Activated naive CD8-positive, alpha-beta T cell treated with anti-CD3 and anti-CD28 coated beads, Interleukin-2, amount 50 U/mL, for 16 hours (primary cell): ENCODE measurements around the gene SUGT1.
"Not testable (repeated sequence)": the region's sequence is repeated elsewhere in the genome, so short reads cannot be mapped to it uniquely, and the experiment has no call there.

Experiments
- DNase-seq: peaks from one replicate; pipeline ENCODE4 v3.0.0-alpha.2; 2020; ENCODE audit warnings: low read depth, low spot score

SUGT1 gene

DNA sequence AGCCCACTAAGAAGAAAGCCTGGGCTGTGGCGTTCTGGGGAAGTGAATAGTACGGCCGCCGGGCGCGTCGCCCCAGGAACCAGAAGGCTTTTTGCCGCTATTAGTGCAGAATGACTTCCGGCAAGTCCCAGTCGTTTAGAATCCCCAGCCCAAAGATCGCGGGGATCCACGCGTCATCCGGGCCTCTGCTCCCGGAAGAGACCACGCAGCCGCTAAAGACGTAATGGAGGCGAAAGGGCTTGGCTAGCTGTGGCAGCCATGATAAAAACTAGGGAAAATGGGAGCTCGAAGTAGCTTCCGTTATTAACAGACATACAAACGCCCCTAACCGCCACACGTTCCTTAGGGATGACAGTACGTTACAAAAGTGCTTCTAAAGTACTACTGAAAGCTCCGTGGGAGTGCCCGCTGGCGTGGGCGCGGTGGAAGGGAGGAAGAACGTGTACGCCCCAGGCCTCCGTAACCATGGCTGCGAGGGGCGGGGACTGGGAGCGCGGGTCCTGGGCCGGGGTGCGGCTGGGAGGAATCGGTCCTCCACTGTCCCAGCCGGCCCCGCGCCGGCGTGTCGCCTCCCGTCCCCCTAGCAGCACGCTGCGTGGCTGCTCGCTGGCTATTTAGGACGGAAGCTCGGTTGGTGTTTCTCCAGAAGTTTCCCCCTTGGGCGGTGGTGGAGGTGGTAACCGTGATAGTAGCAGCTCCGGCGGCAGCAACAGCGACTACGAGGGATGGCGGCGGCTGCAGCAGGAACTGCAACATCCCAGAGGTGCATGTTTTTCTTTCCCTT is at the start of gene SUGT1:
TSS of gene SUGT1 (plus strand) at position 641 of the 784 bp plus-strand sequence. CDS start at position 726, 85 bp downstream.
- DNase-seq: peak; percentile 89

GRCh38 chr13:52603316-52603715 is 49.3 kb upstream of the SUGT1 start:
- not testable (repeated sequence) for DNase-seq

DNA sequence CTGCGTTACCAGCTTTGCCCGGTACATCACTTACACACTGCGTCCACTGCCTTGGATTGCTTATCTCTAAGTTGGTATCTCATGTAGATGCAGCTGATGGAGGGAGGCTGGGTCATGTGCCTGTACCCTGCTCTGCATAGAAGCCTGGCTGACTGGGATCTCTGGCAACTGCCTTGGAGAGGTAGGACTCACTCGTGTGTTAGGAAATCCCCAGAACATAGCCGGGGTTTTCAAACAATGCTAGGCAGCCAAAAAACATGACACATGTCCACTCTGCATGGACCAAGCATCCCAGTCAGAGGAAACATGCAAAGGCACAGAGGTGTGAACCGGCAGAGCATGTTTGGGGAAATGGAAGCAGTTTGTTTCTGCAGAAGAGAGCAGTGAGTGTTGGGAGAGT is 46.5 kb upstream of the SUGT1 start:
- DNase-seq: not testable (repeated sequence)

- DNase-seq: not testable (repeated sequence)
These were observed 45.8 kb upstream of the SUGT1 start for GRCh38 chr13:52606795-52607194.

DNA sequence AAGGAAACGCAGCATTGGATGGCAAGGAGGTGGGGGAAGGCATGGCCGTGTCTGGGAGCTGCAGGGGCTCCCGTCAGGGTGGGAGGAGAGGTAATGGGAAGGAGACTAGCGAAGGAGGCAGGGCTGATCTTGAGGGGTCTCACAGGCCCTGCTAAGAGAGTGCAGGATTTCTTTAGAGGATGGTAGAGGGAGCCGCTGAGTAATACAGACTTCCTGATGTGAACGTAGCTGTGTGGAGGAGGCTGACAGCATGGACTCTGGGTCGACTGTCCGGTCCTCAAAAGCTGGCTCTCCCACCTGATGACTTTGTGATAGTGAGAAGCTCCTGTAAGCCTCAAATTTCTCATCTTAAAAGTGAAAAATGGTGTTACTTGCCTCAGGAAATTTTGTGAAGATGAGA is 44.5 kb upstream of the SUGT1 start:
- DNase-seq: not testable (repeated sequence)

DNA sequence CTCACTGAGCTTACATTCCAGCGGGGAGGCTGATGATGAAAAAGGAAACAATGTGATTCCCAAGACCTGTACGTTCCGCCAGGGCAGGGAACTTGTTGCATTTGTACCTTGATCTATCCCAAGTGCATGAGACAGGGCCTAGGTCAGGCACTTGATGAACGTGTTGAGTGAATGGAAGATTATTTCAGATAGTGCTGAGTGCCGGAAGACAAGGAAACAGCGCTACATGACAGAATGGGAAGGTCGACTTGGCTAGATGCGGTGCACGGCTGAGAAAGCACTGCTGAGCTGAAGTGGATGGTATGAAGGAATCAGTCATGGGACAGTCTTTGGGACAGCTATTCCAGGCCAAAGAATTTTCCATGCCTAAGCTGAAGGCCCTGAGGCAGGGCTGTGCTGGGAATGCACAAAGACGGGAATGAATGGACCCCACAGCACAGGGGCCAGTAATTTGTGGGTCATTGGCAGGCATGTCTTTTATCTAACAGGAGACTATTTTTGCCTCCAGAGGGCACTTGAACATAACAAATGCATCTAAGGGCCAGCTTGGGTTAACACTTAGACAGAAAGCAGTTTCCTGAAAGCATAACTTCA is 43.5 kb upstream of the SUGT1 start:
- DNase-seq: not testable (repeated sequence)

- not testable (repeated sequence) for DNase-seq
These were observed 42.5 kb upstream of the SUGT1 start for GRCh38 chr13:52610158-52610557.

GRCh38 chr13:52615134-52615801 is 37.4 kb upstream of the SUGT1 start:
- DNase-seq: no peak

DNA sequence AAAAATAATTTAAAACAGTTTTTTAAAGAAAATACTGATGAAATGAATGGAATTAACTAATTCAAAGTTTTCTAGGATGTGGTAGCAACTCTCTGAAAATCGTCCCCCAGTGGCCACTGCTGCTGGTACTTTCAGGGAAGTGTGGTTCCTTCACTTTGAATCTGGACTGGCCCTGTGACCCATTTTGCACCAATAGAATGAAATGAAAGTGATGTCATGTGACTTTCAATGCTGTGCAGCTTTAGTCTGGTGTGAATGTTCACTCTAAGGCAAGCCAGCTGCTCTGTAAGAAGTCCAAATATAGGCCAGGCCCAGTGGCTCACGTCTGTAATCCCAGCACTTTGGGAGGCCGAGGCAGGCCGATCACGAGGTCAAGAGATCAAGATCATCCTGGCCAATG is 36.8 kb upstream of the SUGT1 start:
- DNase-seq: no peak

DNA sequence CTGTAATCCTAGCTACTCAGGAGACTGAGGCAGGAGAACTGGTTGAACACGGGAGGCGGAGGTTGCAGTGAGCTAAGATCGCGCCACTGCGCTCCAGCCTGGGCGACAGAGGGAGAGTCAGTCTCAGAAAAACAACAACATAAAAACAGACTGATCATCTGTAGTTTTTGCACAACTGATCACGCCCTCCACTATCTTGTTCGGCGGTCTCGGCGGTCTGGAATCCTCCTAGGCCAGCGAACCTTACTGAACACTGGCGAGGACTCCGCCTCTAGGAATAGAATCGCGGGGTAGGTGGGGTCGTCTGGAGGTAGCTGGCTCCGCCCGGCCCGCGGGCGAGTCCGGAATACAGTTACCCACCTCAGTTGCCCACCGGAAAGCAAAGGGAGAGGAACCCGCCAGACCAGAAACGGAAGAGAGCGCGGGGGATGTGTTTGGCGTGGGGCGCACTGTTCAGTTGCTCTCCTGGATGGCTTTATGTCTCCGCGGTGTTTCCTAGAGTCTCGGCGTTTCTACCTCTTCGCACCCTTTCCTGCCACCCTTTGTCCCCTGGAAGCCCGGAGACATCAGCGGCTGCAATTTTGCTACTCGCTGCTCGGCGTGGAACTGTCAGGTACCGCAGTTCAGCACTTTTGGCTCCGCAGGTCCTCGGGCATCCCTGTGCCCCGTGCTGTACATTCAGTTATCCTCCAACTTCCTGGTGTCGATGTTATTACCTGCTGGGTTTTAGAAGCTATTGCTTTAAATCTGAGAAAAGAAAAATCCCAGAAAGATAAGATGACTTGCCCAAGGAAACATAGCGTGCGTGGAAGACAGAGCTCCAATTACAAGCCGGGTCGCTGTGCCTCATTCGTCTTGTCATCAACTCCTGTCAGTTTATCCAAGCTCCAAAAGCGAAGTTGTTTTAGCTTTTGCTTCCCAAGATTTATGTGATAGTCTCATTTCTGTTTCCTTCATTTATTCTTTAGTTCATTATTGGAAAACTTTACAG is 35.3 kb upstream of the SUGT1 start:
- peak; percentile 75 for DNase-seq

- DNase-seq: not testable (repeated sequence)
These were observed 21.4 kb upstream of the SUGT1 start for GRCh38 chr13:52631083-52631690.

GRCh38 chr13:52638666-52639328 is 13.8 kb upstream of the SUGT1 start:
- no peak for DNase-seq

DNA sequence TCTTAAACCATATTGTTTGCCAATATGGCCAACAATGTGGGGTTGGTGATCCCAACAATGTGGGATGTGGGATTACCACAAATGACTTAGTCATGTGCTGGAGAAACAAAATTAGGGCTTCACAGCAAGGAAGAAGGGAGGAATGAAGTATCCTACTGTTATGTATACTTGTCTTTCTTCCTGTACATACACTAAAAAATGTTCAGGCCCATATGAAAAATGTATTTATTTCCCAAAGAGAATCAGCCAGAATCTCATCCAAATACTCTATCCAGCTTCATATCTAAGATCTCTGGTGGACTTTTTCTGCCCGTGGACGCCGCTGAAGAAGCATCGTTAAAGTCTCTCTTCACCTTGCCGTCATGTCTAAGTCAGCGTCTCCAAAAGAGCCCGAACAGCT is 10.5 kb upstream of the SUGT1 start, which contains the start of gene HNRNPA1L2:
TSS of gene HNRNPA1L2 (plus strand) at position 301 of the 400 bp plus-strand sequence. CDS start at position 363, 62 bp downstream.
- no peak for DNase-seq

DNA sequence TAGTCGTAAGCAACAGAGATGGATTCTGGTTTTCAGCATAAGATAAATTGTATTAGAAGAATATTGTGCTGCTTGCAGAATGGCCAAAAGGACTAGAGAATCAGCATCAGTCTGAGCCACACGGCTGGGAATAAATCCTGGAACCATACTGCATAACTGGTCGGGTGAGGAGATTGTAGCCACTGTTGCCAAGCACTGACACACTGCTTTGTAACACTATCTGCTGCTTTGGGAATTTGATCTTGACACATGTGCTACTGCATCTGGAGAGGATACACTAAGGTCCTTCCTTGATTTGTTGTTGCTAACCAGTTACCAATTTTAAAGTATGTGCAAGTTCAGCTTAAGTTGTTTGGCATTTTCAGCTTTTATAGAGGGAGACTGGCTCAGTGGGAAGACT is 8.5 kb upstream of the SUGT1 start:
- no peak for DNase-seq

DNA sequence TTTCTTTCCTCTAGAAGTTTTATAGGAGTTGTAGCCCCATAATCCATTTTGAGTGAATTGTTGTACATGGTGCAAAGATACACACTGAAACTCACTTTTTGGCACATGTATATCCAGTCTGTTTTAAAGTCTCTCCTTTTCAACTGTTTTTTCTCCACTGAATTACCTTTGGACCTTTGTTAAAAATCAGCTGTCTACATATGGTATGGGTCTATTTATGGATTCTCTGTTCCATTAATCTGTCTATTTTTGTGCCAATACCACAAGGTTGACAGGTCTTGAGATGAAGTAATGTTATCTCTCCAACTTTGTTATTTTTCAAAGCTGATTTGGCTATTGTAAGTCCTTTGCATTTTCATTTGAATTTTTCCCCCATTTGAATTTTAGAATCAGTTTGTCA is 5.7 kb upstream of the SUGT1 start:
- no peak for DNase-seq

DNA sequence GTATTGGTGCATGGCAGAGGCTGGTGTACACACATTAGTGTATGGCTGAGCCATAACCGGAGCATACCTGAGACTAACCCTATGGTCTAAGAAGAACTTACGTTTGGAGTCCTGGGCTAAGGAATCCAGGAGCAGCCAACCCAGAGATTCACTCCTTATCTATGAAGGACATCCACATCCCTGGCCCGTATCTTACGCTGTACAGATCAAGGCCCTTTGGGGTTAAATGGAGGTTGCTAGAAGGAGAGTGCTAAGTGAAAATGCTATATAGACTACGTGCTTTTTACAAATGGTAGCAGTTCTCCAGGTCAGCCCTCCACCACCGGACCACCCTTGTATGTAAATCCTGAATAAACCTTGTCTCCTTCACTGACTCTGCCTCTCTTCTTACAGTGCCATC is 1.9 kb upstream of the SUGT1 start:
- no peak for DNase-seq

DNA sequence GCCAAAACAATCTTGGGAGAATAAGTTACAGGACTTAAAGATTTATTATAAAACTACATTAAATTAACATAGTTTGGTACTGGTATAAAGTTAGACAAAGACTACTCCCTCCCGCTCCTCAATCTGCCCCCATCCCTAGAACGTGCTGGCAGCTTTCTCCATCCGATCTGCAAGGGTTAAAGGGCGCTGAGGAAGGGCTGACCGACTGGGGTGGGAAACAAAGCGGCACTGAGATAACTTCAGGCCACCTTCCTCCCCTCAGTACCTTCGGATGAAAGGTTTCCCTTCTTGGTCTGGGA is 790 bp upstream of the SUGT1 start:
- no peak for DNase-seq

DNA sequence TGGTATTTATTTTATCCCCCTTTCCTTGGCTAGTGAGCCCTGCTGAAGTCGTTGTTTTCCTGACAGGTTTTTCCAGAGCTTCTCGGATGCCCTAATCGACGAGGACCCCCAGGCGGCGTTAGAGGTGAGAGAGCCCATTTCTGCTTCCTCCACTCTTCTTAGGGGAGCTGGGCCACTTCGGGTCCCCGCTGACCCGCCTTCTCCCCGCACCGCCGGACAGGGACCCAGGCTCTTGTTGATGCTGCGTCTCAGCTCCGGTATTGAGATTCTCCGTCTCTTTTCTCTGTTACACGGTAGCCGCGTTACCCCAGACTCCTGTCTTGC is 306 bp downstream of the SUGT1 start:
- no peak for DNase-seq

GRCh38 chr13:52659340-52659739 is 6.7 kb downstream of the SUGT1 start:
- DNase-seq: no peak

DNA sequence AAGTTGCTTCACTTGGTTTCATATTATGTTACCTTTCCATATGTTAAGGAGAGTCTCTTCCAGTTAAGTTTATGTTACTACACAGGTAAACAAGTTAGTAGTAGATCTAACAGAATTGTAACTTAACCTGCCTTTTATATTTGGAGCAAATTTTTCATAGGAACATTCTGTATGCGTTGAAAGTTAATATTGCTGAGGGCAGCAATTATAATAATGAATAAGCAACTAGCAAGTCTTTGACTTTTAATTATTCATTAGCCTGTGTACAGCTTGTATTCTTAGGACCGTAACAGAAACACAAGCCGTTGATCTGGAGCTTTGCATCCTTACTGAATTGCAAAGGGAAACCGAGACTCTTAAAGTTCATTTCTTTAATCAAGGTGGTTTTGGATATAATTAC is 11.6 kb downstream of the SUGT1 start:
- no peak for DNase-seq

GRCh38 chr13:52665325-52665724 is 12.7 kb downstream of the SUGT1 start:
- no peak for DNase-seq
